Measurements from ENCODE around the gene STARD6.
"Not testable (repeated sequence)": the region's sequence is repeated elsewhere in the genome, so short reads cannot be mapped to it uniquely, and the experiment has no call there.

Gene STARD6

DNA sequence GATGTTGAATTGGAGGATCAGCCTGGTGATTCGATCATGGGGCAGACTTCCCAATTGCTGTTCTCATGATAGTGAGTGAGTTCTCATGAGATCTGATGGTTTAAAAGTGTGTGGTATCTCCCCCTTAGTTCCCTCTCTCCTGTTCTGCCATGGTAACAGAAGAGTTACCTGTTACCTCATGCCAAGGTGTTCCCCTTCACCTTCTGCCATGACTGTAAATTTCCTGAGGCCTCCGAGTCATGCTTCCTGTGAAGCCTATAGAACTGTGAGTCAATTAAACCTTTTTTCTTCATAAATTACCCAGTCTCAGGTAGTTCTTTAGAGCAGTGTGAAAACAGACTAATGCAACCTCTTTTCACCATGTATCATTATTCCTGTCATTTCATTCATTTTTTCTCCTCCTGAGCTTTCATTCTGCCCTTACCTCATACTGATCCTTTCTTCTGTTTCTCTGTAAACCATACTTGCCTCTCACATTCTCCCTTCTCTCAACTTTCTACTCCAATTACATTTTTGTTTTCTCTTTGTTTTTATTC lies 22.0 kb downstream of the STARD6 start:
- no peak for DNase-seq (ENCODE audit: low spot score)

DNA sequence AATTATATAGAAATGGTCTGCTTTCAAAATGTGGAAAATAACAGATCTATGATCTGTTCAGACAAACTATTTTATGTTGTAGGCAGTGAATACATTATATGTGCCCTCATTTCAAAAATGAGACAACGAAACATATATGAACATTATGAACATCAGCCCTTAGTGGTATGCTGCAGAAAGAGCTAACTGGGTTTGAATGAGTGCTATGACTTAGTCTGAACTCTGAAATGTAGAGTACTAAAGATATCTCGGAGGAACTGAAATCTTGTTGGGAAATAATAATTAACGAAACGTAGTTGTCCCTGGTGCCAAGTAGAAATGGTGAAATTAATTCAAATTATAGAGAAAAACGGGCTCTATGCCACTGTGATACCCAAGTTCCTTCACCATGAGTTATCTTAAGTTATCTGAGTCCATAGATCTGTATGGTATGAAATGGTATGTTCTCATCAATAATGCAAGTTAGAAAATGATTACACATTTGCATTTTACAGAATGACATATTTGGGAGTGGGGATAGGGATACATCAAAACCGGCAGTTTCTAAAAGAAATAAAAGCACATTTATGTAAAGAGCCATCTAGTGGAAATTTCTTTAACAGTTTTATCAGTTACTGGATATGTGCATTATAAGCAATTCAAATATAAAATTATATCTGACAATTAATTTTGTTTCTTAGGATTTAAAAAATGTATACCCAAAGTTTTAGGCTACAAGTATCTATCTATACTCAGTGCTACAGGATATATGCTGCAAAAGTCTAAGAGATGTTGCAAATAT lies 26.7 kb downstream of the STARD6 start:
- no peak for DNase-seq (ENCODE audit: low spot score)

DNA sequence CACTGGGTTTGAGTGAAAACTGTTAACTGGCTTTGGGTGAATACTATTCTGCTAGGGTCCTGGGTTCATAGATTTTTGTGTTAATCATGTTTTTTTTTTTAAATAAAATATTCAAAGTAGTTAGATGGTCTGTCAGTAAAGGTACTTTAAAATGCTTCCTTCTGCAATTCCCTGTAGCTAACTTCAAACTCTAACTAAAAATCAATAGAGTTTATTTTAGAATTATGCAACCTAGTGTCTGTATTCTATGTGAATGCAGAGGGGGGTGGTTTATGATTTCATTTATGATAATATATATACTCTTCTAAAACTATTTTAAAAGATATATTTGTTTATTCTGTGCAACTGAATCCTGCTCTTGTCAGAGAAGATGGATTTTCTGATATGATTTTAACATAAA lies 27.9 kb downstream of the STARD6 start:
- no peak for DNase-seq (ENCODE audit: low spot score)

DNA sequence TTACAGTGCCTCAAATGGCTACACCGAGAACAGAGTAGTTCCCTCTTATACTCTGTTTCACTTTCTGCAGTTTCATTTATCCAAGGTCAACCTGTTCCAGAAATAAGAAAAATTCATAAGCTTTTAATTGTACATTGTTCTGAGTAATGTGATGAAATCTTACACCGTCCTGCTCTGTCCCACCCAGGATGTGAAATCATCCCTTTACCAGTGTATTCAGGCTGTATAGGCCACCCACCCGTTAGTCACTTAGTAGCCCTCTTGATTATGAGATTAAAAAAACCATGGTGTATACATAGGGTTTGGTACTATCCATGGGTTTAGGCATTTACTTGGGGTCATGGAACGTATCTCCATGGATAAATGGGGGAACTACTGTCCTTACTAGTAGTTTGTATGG lies 29.8 kb downstream of the STARD6 start:
- no peak for DNase-seq (ENCODE audit: low spot score)

DNA sequence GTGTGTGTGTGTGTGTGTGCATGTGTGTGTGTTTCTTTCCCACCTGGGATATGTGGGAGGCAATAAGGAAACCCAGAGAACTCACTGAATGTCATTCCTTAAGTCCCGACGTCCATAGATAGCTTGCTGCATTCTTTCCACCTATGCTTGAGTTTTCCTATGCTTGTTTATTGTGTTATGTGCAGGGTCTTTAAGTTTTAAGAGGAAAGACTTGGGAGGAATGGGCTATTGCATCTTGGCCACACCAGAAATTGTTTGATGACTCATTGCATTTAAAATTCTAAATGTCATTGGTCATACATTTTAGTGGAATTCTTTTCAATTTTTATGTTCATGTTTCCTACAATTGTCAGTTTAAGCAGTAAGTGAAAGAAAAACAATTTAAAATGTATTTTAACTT lies 33.7 kb downstream of the STARD6 start:
- DNase-seq (ENCODE audit: low spot score), result no peak

DNA sequence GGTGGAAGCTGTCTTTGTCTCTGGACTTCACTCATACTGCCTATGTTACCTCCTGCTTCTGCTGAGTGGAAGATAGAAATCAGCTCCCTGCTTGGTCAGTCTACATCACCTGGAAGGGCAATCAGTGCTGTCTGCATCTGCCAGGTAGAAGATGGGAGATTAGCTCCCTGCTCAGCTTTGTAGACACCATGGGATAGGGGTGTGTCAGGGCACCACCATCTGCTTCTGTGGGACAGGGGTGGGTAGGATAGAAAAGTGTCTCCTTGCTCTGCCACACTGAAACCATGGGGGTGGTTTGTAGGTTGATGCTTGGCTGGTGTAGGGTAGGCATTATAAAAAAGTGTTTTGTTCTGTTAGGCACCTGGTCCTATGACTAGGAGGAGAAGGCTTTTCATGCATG lies 34.1 kb downstream of the STARD6 start:
- no peak for DNase-seq (ENCODE audit: low spot score)

DNA sequence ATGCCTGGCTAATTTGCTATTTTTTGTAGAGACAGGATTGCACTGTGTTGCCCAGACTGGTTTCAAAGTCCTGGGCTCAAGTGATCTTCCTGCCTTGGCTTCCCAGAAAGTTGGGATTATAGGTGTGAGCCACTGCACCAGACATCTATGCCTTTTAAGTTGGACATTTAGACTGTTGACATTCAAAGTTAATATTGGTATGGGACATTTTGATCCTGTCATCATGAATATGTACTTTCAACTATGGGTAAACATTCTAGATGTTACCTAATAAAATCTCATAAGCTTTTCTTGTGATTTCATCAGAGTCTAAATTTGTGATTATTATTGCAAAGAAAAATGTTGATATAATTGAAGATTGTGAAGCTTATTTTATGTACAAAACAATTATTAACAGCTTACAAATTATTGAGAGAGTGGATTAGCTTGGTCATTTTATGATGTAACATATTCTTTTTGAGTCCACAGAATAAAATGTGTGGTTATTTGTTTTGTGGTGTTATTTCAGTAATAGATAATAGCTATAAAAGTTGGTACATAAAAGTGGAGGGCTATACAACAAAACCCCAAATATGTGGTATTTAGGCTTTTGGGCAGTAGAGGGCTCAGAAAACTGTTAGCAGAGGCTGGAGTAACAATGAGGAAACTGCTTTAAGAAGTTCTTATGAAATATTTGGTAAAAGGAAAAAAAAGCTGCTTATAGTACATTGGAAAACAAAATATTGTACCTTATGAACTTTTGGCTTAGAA lies 41.4 kb downstream of the STARD6 start:
- DNase-seq (ENCODE audit: low spot score), result no peak

DNA sequence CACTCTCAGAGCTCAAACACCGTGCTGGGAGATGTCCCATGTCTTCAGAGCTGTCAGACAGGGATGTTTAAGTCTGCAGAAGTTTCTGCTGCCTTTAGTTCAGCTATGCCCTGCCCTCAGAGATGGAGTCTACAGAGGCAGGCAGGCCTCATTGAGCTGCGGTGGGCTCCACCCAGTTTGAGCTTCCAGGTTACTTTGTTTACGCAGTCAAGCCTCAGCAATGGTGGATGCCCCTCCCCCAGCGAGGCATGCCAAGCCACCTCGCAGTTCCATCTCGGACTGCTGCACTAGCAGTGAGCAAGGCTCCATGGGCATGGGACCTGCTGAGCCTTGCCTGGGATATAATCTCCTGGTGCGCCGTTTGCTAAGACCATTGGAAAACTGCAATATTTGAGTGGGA lies 48.1 kb downstream of the STARD6 start:
- DNase-seq (ENCODE audit: low spot score), result not testable (repeated sequence)

DNA sequence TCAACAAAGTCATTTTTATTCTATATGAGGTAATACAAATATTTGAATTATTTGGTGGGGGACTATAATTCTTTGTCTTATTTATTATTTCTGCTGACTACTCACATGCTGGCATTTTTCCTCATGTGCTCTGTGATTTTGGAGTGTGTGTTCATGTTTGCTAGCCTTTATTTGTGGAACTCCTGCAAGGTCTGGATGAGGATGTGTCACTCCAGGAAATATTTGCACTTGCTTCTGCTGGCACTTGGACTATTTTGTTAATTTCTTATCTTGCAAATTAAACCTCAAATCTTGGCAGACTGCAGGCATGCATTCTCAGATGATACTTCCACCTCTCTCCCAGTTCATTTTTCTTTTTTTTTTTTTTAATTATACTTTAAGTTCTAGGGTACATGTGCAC lies 54.2 kb downstream of the STARD6 start:
- DNase-seq (ENCODE audit: low spot score), result no peak

DNA sequence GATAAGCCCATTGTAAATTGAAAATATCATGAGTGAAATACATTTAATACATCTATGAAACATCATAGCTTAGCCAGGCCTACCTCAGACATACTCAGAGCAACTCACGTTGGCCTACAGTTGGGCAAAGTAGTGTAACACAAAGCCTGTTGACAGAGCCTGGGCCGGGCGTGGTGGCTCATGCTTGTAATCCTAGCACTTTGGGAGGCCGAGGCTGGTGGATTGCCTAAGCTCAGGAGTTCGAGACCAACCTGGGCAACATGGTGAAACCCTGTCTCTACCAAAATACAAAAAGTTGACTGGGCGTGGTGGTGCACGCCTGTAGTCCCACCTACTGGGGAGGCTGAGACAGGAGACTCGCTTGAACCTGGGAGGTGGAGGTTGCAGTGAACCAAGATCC lies 58.7 kb downstream of the STARD6 start:
- DNase-seq (ENCODE audit: low spot score), result not testable (repeated sequence)

DNA sequence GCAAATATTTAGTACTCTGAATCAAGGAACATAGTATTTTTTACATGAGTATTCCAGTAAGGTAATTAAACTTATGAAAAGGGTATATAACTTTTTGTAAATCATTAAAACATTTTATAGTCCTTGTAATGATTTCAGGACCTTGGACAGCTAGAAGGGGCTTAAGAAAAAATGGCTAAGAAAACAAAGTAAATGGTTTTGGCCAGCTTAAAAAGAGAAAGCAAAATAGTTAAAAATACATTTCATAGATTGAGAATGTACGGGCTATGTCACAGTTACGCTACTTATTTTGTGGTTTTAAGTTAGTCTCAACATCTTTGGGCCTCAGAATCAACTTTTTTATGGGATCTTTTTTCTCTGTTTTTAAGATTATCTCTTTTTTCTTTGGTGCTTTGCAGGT lies 61.6 kb downstream of the STARD6 start:
- DNase-seq (ENCODE audit: low spot score), result no peak

DNA sequence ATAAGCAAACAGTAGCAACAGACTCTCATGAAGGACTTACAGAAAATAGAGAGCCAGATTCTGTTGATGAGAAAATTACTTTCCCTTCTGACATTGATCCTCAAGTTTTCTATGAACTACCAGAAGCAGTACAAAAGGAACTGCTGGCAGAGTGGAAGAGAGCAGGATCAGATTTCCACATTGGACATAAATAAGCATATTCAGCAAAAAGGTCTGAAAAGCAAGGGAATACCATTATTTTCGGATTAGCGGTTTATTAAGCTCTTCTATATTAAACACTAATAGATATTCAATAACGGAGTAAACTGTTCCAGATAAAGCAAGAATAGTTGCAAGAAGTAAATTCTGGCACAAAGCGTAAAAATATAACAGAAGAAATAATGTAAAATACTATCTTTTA lies 63.4 kb downstream of the STARD6 start:
- DNase-seq (ENCODE audit: low spot score), result no peak

DNA sequence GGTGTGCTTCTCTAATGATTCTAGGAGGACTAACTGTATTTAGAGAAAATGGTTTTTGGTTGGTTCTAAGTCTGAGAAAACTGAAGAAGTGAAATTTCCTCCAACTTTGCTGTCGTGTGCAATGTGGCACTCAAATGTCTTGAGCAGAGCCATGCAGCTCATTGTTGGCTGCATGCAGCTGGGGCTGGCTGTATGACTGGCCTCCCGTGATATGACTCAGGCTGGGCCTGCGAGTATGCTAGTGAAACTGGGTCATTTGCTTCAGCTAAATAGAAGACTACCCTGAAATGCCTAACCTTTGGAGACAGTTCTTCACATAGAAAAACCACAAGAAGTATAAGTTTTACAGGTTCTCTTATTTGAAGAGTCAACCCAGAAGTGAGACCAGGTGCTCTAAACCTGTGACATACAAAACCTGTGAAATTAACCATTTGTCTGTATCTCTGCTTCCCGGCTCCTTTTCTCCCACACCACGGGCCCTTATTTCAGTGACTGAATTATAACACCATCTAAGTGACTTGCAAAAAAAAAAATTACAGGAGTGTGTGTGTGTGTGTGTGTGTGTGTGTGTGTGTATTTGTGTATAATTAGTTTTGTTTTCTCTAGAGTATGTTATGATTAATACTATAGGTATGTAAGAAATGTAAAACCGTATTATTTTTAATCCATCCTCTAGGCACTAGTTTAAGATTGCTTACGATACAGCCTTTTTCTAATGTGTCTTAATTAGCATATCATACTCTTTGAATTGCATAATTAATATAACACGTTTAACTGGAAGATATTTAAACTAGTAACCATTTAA lies 72.5 kb downstream of the STARD6 start:
- no peak for DNase-seq (ENCODE audit: low spot score)

DNA sequence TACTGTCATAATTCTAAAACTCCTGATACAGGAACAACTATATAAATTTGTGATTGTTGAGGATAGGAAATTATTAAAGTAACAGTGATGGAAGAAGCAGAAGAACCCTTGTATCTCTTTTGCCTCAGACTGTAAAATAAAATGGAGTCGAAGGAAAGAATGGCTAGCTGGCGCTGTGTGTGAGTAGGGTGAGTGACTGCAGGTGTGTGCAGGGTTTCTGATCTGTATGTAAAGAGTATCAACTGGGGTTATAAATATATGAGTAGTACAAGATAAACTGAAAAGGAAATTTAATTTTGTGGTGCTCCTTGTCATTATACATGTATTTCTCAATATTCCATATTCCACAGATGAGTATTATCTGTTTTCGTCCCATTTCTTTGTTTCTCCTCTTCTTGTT lies 73.1 kb downstream of the STARD6 start:
- DNase-seq (ENCODE audit: low spot score), result no peak

DNA sequence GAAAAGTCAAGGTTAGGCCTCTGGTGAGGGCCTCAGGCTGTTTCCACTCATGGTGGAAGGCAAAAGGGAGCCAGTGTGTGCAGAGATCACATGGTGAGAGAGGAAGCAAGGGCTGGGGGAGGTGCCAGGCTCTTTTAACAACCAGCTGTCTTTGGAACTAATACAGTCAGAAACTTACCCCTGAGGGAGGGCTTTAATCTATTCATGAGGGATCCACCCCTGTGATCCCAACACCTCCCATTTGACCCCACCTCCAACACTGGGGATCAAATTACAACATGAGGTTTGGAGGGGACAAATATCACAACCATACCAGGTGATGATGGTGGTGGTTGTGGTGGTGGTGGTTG lies 77.5 kb downstream of the STARD6 start:
- DNase-seq (ENCODE audit: low spot score), result no peak

DNA sequence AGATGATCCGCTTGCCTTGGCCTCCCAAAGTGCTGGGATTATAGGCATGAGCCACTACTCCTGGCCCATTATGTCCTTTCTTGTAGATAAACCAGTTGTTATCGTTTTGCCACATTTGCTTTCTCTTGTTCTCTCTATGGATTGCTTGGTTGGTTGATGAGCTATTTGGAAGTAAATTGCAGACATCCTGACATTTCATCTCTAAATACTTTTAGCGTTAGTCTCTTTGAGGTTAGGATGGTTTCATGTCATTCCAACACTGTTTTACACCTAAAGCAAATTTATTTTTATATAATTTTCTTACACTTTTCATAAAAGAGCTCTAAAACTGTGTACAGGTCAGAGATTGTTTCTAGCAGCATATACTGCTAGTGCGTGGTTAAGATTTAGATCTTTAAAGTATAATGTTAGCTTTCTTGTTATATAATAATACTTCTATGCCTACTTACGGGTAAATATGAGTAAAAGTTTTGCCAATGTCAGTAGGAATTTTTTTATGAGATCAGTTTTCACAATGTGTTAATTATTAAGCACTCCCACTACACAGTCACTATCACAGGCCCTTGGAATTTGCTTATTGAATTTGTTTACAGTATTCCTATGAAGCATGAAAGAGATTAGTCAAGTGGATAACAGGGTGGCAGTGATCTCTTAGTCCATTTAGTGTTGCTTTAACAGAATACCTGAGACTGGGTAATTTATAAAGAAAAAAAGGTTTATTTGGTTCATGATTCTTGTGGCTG lies 78.0 kb downstream of the STARD6 start:
- no peak for DNase-seq (ENCODE audit: low spot score)

DNA sequence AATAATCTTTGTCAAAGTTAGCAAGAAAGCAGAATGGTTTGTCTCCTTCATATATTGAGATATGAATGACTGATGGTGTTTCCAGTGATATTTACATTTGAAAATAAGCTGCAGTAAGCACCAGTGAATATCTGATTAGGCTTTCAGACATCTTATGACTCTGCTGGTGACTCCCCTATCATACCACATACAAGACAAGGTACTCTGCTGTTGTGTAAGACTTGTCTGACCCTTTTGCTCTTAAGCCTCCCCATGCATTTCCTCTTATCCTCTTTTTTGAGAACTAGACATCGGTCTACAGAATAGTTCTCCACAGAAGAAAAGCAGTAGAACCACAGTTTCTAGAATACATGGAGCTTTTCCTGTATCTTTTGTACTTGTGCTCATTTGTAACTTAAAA lies 79.0 kb downstream of the STARD6 start:
- DNase-seq (ENCODE audit: low spot score), result no peak

DNA sequence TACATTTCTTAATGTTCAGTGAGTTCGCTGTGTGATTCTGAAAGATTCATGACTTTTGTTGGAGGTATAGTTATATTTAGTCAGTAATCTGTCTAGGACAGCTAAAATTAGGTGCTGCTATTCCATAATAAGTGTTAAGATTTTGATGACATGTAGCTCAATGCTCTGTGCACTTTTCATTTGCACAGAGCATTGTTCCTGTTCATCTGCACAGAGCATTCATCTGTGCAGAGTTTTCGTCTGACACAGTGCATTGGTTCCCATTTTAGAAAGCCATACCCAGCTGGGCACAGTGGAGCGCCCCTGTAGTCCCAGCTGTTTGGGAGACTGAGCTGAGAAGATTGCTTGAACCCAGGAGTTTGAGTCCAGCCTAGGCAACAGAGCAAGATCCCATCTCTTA lies 79.8 kb downstream of the STARD6 start:
- DNase-seq (ENCODE audit: low spot score), result no peak
